B cell (primary cell): ENCODE measurements around the gene VENTX.
"Not testable (repeated sequence)": the region's sequence is repeated elsewhere in the genome, so short reads cannot be mapped to it uniquely, and the experiment has no call there.

Source experiments
- CTCF ChIP-seq: fragments of 200-600 bp; IDR thresholded peaks from one replicate; pipeline ENCODE4 v1.8.0; 2022; ENCODE audit warnings: antibody characterized with exemption, mild to moderate bottlenecking
- EZH2 ChIP-seq: IDR thresholded peaks from 2 replicates; pipeline ENCODE4 v1.6.1; 2012; ENCODE audit warnings: borderline replicate concordance, low read depth, mild to moderate bottlenecking, moderate library complexity, low read length; ENCODE audit not compliant: insufficient read depth, poor library complexity, severe bottlenecking

DNA sequence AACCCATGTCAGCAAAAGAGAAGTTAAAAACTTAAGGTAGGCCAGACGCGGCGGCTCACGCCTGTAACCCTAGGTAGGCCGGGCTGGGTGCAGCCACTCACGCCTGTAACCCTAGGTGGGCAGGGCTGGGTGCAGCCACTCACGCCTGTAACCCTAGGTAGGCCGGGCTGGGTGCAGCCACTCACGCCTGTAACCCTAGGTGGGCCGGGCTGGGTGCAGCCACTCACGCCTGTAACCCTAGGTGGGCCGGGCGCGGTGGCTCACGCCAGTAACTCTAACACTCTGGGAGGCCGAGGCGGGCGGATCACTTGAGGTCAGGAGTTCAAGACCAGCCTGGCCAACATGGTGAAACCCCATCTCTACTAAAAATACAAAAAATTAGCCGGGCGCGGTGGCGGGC lies 15.9 kb upstream of the VENTX start:
- TF ChIP-seq CTCF, EZH2: not testable (repeated sequence)
